ENCODE results near the gene C19orf25. TPM values are rescaled to one million over a fixed set of nuclear protein-coding genes. Genes with fewer than 3 reads are reported as not detected.

The C19orf25 gene
- total and polyA plus RNA-seq, 2 of the 13 experiments (the other 11 are each of a cell fraction or from before 2014, with no cell fraction given): 14.2 to 32.4 TPM

GRCh38 chr19:1491114-1491848 is 12.3 kb upstream of the C19orf25 start, which contains the start of gene REEP6 (continued):
- TF ChIP-seq LRRFIP1 (CRISPR knock-in tag; conservative IDR thresholded peaks at IDR 0.05): no peak
- TF ChIP-seq ZNF253 (CRISPR knock-in tag; IDR thresholded peaks at IDR 0.05; ENCODE audit: borderline replicate concordance): no peak
- peak; percentile 72 for TF ChIP-seq RAD21 (CRISPR knock-in tag; IDR thresholded peaks at IDR 0.05)
- peak; percentile 79; the same call in 1 of the 2 replicates for TF ChIP-seq ZNF891 (CRISPR knock-in tag; IDR thresholded peaks at IDR 0.05)
- no peak for TF ChIP-seq ZBTB37 (CRISPR knock-in tag; IDR thresholded peaks at IDR 0.05)
- TF ChIP-seq, protein P1, sequence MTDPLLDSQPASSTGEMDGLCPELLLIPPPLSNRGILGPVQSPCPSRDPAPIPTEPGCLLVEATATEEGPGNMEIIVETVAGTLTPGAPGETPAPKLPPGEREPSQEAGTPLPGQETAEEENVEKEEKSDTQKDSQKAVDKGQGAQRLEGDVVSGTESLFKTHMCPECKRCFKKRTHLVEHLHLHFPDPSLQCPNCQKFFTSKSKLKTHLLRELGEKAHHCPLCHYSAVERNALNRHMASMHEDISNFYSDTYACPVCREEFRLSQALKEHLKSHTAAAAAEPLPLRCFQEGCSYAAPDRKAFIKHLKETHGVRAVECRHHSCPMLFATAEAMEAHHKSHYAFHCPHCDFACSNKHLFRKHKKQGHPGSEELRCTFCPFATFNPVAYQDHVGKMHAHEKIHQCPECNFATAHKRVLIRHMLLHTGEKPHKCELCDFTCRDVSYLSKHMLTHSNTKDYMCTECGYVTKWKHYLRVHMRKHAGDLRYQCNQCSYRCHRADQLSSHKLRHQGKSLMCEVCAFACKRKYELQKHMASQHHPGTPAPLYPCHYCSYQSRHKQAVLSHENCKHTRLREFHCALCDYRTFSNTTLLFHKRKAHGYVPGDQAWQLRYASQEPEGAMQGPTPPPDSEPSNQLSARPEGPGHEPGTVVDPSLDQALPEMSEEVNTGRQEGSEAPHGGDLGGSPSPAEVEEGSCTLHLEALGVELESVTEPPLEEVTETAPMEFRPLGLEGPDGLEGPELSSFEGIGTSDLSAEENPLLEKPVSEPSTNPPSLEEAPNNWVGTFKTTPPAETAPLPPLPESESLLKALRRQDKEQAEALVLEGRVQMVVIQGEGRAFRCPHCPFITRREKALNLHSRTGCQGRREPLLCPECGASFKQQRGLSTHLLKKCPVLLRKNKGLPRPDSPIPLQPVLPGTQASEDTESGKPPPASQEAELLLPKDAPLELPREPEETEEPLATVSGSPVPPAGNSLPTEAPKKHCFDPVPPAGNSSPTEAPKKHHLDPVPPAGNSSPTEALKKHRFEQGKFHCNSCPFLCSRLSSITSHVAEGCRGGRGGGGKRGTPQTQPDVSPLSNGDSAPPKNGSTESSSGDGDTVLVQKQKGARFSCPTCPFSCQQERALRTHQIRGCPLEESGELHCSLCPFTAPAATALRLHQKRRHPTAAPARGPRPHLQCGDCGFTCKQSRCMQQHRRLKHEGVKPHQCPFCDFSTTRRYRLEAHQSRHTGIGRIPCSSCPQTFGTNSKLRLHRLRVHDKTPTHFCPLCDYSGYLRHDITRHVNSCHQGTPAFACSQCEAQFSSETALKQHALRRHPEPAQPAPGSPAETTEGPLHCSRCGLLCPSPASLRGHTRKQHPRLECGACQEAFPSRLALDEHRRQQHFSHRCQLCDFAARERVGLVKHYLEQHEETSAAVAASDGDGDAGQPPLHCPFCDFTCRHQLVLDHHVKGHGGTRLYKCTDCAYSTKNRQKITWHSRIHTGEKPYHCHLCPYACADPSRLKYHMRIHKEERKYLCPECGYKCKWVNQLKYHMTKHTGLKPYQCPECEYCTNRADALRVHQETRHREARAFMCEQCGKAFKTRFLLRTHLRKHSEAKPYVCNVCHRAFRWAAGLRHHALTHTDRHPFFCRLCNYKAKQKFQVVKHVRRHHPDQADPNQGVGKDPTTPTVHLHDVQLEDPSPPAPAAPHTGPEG (CRISPR knock-in tag; IDR thresholded peaks at IDR 0.05): peak; percentile 73; the same call in 1 of the 2 replicates
- TF ChIP-seq ATM (IDR thresholded peaks at IDR 0.05; ENCODE audit: borderline replicate concordance): no peak
- TF ChIP-seq CBX5 (CRISPR knock-in tag; IDR thresholded peaks at IDR 0.05; ENCODE audit: borderline replicate concordance): no peak
- TF ChIP-seq POLR2G (IDR thresholded peaks at IDR 0.05; ENCODE audit: low read depth, low read length): peak; percentile 82
- peak; percentile 43; the same call in 1 of the 2 replicates for TF ChIP-seq BRD4 (CRISPR knock-in tag; IDR thresholded peaks at IDR 0.05)
- 0 out of 2 replicates have a peak, but pooled peaks have one; percentile 62 for TF ChIP-seq HOXD1 (CRISPR knock-in tag; IDR thresholded peaks at IDR 0.05)
- 0 out of 2 replicates have a peak, but pooled peaks have one; percentile 28 for TF ChIP-seq FOXP4 (CRISPR knock-in tag; IDR thresholded peaks at IDR 0.05)
- peak; percentile 77; the same call in 1 of the 2 replicates for TF ChIP-seq ZFP90 (CRISPR knock-in tag; IDR thresholded peaks at IDR 0.05; ENCODE audit: borderline replicate concordance)
- peak; percentile 75 for TF ChIP-seq ZC3H13 (CRISPR knock-in tag; IDR thresholded peaks at IDR 0.05)
- TF ChIP-seq ZNF724P (CRISPR knock-in tag; IDR thresholded peaks at IDR 0.05; ENCODE audit: borderline replicate concordance): peak; percentile 79; the same call in 1 of the 2 replicates
